ENCODE results near the gene OSGIN1.

The OSGIN1 gene

GRCh38 chr16:83965444-83966152 lies 12.6 kb downstream of the OSGIN1 start:
- H3K4me1 ChIP-seq (ENCODE audit: insufficient read depth, low read length): no peaks in the 10 kb centered on the region; the same call in 1 of the 2 replicates
- no peaks in the 10 kb centered on the region for H3K36me3 ChIP-seq (ENCODE audit: insufficient read depth, low read length)
- H3K9ac ChIP-seq (ENCODE audit: low read depth, low read length): no peak overlapping the region
- H3K9me3 ChIP-seq (ENCODE audit: control insufficient read depth, insufficient read depth, low read length): no peaks in the 10 kb centered on the region

- no peaks in the 10 kb centered on the region; the same call in 1 of the 2 replicates for H3K4me1 ChIP-seq (ENCODE audit: insufficient read depth, low read length)
Measured at GRCh38 chr16:83966153-83966696, 13.2 kb downstream of the OSGIN1 start.

GRCh38 chr16:83967091-83967490 lies 14.1 kb downstream of the OSGIN1 start:
- no peaks in the 10 kb centered on the region for H3K36me3 ChIP-seq (ENCODE audit: insufficient read depth, low read length)

More at GRCh38 chr16:83966153-83966696, 13.2 kb downstream of the OSGIN1 start:
- Histone ChIP-seq H3K9ac (ENCODE audit: low read depth, low read length) (no peak overlapping the region), H3K36me3 (ENCODE audit: insufficient read depth, low read length) (no peaks in the 10 kb centered on the region), H3K9me3 (ENCODE audit: control insufficient read depth, insufficient read depth, low read length) (no peaks in the 10 kb centered on the region)

GRCh38 chr16:83967838-83968305 lies 14.8 kb downstream of the OSGIN1 start, which contains the start of gene NECAB2:
TSS of gene NECAB2 (plus strand) at chr16:83968244. CDS start at chr16:83968649, 405 bp downstream.
- Histone ChIP-seq H3K9me3 (ENCODE audit: control insufficient read depth, insufficient read depth, low read length) (no peaks in the 10 kb centered on the region), H3K9ac (ENCODE audit: low read depth, low read length) (peak within 1 kb of the TSS; percentile 46; the same call in 1 of the 2 replicates)

More at GRCh38 chr16:83967091-83967490, 14.1 kb downstream of the OSGIN1 start:
- no peaks in the 10 kb centered on the region; the same call in 1 of the 2 replicates for H3K4me1 ChIP-seq (ENCODE audit: insufficient read depth, low read length)
- H3K9ac ChIP-seq (ENCODE audit: low read depth, low read length): no peak overlapping the region
- no peaks in the 10 kb centered on the region for H3K9me3 ChIP-seq (ENCODE audit: control insufficient read depth, insufficient read depth, low read length)

GRCh38 chr16:83968306-83968851 lies 15.3 kb downstream of the OSGIN1 start:
- no peaks in the 10 kb centered on the region; the same call in 1 of the 2 replicates for H3K4me1 ChIP-seq (ENCODE audit: insufficient read depth, low read length)
- peak overlapping the region; percentile 46; the same call in 1 of the 2 replicates for H3K9ac ChIP-seq (ENCODE audit: low read depth, low read length)
- no peaks in the 10 kb centered on the region for H3K9me3 ChIP-seq (ENCODE audit: control insufficient read depth, insufficient read depth, low read length)
- H3K36me3 ChIP-seq (ENCODE audit: insufficient read depth, low read length): no peaks in the 10 kb centered on the region

More at GRCh38 chr16:83967838-83968305, 14.8 kb downstream of the OSGIN1 start, which contains the start of gene NECAB2:
- no peaks in the 10 kb centered on the region; the same call in 1 of the 2 replicates for H3K4me1 ChIP-seq (ENCODE audit: insufficient read depth, low read length)
- H3K36me3 ChIP-seq (ENCODE audit: insufficient read depth, low read length): no peaks in the 10 kb centered on the region

- no peaks in the 10 kb centered on the region for H3K36me3 ChIP-seq (ENCODE audit: insufficient read depth, low read length)
- no peaks in the 10 kb centered on the region; the same call in 1 of the 2 replicates for H3K4me1 ChIP-seq (ENCODE audit: insufficient read depth, low read length)
- peak overlapping the region; percentile 46; the same call in 1 of the 2 replicates for H3K9ac ChIP-seq (ENCODE audit: low read depth, low read length)
- no peaks in the 10 kb centered on the region for H3K9me3 ChIP-seq (ENCODE audit: control insufficient read depth, insufficient read depth, low read length)
Measured at GRCh38 chr16:83968891-83969649, 16.0 kb downstream of the OSGIN1 start.

- H3K9ac ChIP-seq (ENCODE audit: low read depth, low read length): no peak overlapping the region
- no peaks in the 10 kb centered on the region for H3K9me3 ChIP-seq (ENCODE audit: control insufficient read depth, insufficient read depth, low read length)
- H3K4me1 ChIP-seq (ENCODE audit: insufficient read depth, low read length): no peaks in the 10 kb centered on the region; the same call in 1 of the 2 replicates
- H3K36me3 ChIP-seq (ENCODE audit: insufficient read depth, low read length): no peaks in the 10 kb centered on the region
Measured at GRCh38 chr16:83969771-83970429, 16.9 kb downstream of the OSGIN1 start.

- no peaks in the 10 kb centered on the region for H3K36me3 ChIP-seq (ENCODE audit: insufficient read depth, low read length)
Measured at GRCh38 chr16:83970430-83970815, 17.4 kb downstream of the OSGIN1 start.

GRCh38 chr16:83971165-83972130 lies 18.4 kb downstream of the OSGIN1 start:
- Histone ChIP-seq H3K9me3 (ENCODE audit: control insufficient read depth, insufficient read depth, low read length) (no peaks in the 10 kb centered on the region), H3K9ac (ENCODE audit: low read depth, low read length) (no peak overlapping the region), H3K4me1 (ENCODE audit: insufficient read depth, low read length) (no peaks in the 10 kb centered on the region; the same call in 1 of the 2 replicates), H3K36me3 (ENCODE audit: insufficient read depth, low read length) (no peaks in the 10 kb centered on the region)

More at GRCh38 chr16:83970430-83970815, 17.4 kb downstream of the OSGIN1 start:
- H3K9me3 ChIP-seq (ENCODE audit: control insufficient read depth, insufficient read depth, low read length): no peaks in the 10 kb centered on the region
- H3K9ac ChIP-seq (ENCODE audit: low read depth, low read length): no peak overlapping the region
- H3K4me1 ChIP-seq (ENCODE audit: insufficient read depth, low read length): no peaks in the 10 kb centered on the region; the same call in 1 of the 2 replicates

GRCh38 chr16:83972256-83973008 lies 19.4 kb downstream of the OSGIN1 start:
- Histone ChIP-seq H3K4me1 (ENCODE audit: insufficient read depth, low read length) (no peaks in the 10 kb centered on the region; the same call in 1 of the 2 replicates), H3K9ac (ENCODE audit: low read depth, low read length) (no peak overlapping the region), H3K36me3 (ENCODE audit: insufficient read depth, low read length) (no peaks in the 10 kb centered on the region), H3K9me3 (ENCODE audit: control insufficient read depth, insufficient read depth, low read length) (no peaks in the 10 kb centered on the region)

- no peaks in the 10 kb centered on the region; the same call in 1 of the 2 replicates for H3K4me1 ChIP-seq (ENCODE audit: insufficient read depth, low read length)
- H3K36me3 ChIP-seq (ENCODE audit: insufficient read depth, low read length): no peaks in the 10 kb centered on the region
- H3K9me3 ChIP-seq (ENCODE audit: control insufficient read depth, insufficient read depth, low read length): no peaks in the 10 kb centered on the region
- H3K9ac ChIP-seq (ENCODE audit: low read depth, low read length): no peak overlapping the region
Measured at GRCh38 chr16:83973077-83973476, 20.0 kb downstream of the OSGIN1 start.

All from ES-I3 (cell line).